ENCODE measurements around the gene BMPER.
A peak's percentile ranks its signal among the peaks of the same experiment; 100 is the strongest.
"Not testable (repeated sequence)": the region's sequence is repeated elsewhere in the genome, so short reads cannot be mapped to it uniquely, and the experiment has no call there.

The BMPER gene

GRCh38 chr7:34143402-34143801 is 238.1 kb downstream of the BMPER start:
- DNase-seq = no peak

DNA sequence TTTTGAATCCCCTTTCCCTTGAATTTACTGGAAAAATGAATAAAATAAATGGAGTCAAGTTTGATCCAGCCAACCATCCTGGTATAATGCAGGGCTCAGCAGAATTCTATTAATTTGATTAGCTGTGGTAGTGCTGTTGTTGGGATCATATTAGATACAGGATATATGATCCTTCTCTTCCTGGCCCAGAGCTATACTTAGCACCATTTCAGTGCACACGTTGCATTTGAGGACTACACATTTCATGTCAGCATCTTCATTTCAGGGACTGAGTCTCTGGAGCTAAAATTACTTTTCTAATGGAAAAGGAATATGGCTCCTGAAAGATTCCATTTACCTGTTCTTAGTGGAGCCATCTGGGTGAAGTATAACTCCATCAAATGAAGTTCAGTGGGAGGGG is 240.3 kb downstream of the BMPER start:
- DNase-seq = no peak

- no peak for DNase-seq
Observed at GRCh38 chr7:34153656-34154270, 248.4 kb downstream of the BMPER start.

DNA sequence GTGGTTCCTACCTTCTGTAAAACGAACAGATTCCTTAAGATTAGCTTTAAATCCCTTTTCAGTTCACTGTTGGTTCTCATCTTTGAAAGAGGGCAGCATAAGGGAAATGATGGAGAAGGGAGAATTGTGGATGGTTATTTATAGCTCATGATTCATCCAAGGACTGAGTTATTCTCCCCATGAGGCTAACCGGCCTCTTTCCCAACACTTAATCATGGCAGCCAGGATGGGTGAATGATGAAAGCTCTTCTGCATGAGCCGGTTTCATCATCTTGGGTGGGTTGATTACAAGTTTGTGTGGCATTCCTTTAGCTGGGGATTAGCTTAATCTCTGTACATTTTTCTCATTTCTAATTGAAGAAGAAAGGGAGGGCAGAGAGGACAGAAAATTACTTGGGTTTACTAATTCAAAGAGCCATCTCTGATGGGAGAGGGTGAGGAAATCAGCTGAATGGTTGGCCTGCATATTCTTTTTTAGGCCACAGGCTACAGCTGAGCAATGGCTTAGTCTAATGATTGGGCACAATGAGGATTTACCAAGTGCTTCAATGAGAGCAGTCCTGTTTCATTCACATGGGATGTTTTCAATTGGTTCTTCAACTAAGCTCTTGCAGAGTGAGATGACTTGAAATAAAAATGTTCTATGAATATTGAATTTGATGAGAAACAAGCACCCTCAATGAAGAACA is 250.0 kb downstream of the BMPER start:
- no peak for DNase-seq

- no peak for DNase-seq
Observed at GRCh38 chr7:34156336-34156735, 251.0 kb downstream of the BMPER start.

DNA sequence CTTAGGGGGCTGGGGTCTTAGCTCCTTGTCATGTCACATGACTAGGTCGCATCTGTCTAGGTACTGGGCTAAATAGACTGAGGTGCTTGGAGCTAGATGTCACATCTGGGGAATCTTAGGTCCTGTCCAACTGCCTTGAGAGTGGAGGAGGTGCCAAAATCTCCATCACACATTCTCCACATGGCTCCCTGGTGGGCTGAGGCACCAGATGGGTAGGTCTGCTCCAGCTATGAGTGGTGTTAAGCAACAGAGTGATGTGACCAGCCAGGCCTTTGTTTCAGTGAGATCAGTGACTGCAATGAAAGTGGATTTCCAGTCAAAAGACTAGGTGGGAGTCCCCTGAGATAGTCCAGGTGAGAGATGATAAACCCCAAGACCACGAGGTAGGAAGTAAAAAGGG is 251.8 kb downstream of the BMPER start:
- DNase-seq = no peak

DNA sequence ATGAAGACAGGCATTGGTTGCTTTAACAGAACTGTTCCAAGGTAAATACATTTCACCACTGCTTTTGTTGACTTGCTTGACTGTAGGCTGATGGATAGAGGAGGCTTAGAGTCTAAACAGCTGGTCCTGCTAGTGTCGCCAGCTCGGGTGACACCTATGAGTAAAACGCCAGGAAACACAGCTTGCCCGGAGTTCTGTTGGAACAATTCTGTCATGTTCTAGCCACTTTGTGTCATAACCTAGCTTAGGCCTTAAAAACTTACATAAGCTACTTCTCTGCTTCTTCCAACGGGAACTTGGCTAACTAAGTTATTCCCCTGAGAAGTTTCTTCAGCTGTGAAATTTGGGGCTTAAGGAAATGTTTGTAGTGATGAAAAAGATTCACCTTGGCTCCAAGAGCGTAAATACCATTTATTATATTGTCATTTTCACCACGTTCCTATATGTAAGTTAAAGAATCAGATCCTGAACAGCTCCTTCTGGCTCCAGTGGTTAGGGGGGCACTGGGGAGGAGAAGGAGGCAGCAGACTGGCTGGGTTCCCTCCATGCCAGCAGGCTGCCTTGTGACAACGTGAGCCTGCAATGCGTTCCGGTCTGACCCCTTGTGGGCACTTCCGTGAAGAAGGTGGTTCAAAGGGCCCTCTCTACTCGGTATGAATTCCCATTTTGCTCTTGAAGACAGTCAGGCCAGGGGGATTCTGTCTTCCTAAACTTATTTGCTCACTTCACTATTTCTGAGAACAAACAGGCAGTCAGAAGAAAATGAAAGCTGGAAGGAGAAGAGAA is 253.2 kb downstream of the BMPER start:
- no peak for DNase-seq

DNA sequence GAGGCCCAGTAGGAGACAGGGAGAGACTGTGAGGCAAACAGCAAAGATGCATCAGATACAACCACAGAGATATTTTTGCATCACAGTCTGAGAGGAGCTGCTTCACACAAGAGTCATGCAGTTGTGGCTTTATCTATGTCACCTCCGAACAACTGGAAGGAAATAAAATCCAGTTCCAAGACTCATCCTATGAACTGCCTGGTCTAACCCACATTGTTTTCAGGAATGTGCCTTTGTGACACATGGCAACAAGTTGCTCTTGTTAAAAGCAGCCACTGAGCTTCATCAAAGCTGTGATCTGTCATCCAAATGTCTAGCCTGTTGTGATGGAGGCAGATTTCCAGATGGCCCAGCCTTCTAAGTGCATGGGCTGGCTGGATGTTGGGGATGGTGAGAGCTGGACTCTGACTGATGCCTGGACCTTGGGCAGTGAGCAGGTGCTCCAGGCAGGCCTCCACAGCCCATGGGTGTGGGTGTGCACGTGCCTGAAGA is 255.0 kb downstream of the BMPER start:
- no peak for DNase-seq

DNA sequence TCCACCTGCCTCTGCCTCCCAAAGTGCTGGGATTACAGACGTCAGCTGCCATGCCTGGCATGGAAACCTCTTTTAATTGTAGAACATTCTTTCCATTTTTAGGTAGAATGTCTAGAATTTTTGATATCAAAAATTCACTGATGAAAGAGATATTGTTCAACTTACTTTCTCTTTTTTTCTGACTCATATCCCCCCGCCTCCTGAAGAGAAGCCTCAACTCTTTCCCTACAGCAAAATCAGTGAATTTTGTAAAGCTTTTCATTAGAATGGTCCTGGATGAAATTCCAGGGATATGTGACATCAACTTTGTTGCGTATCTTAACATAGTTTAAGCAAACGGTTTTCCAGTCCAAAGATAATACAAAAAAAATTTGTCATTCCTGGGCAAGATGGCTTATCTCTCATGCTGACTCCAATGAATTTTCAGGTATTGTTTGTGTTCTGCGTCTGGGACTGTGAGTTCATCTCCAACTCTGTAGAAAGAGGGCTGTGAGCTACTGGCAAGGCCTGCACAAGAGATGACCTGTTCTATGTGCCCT is 256.8 kb downstream of the BMPER start:
- no peak for DNase-seq

- DNase-seq = no peak
Observed at GRCh38 chr7:34162677-34163076, 257.3 kb downstream of the BMPER start.

DNA sequence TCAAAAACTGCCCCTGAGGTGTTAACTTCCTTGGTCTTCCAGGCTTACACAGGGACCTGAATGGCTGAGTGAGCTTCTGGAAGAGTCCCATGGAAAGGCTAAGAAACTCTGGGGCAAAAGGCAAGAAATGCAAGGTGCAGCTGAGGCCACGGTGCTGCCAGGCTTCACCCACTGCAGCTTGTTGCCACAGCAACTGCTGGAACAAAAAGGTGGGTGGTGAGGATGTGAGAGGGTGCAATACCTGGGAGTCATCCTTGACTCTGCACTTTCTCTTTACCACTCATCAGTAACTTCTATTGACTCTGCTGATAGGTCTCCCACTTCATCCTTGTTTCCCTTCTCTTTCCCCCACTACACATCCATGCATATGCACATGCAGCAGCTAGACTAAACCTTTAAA is 258.6 kb downstream of the BMPER start:
- no peak for DNase-seq

DNA sequence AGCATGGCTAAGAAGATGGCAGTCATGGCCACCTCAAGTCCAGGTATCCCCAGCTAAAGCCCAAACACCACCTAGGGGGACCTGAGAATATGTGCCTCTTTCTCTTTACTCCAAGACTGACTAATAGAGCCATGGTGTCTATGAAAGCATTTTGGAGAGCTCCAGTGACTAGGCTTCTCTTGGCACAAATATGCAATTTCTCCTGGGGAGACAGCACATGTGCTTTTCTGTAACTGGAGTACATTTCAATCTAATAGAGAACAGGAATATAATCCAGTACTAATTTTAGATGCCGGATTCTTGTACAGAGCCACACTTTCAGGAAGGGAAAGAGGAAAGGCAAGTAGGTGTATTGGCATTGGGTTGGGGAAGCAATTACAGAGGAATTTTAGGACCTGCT is 260.1 kb downstream of the BMPER start:
- no peak for DNase-seq

DNA sequence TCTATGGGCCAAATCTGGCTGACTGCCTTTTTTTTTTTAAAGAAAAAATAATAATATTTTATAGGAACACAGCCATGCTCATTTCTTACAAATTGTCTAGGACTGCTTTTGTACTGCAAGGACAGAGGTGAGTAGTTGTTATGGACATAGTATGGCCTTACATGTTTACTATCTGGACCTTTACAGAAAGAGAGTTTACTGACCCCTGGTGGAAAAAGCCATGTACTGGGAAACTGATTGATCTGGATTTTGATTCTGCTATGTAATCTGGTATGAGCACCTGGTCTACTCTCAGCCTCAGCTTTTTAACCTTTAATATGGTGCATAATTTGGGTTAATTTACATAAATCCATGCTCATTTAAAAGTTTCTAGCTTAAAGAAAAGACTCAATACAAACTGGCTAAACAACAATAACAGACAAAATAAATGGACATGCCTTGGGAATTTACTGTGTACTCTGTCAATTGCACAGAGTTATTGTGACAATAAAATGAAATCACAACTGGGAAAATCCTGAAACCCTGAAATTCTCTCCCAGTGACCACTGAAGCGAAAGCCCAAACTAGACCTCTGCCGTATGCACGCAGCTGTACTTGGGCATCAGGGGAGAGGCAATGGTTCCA is 260.7 kb downstream of the BMPER start:
- DNase-seq = peak; percentile 38

DNA sequence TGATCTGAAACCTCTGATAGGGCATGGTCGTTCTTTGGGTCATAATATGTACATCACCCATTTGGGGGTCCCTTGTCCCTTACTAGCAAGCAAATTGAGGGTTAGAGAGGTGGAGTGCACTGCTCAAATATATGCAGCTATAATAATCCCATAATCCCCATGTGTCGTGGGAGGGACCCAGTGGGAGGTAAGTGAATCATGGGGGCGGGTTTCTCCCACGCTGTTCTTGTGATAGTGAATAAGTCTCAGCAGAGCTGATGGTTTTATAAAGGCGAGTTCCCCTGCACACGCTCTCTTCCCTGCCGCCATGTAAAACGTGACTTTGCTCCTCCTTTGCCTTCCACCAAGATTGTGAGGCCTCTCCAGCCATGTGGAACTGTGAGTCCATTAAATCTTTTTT is 262.7 kb downstream of the BMPER start:
- DNase-seq = no peak

DNA sequence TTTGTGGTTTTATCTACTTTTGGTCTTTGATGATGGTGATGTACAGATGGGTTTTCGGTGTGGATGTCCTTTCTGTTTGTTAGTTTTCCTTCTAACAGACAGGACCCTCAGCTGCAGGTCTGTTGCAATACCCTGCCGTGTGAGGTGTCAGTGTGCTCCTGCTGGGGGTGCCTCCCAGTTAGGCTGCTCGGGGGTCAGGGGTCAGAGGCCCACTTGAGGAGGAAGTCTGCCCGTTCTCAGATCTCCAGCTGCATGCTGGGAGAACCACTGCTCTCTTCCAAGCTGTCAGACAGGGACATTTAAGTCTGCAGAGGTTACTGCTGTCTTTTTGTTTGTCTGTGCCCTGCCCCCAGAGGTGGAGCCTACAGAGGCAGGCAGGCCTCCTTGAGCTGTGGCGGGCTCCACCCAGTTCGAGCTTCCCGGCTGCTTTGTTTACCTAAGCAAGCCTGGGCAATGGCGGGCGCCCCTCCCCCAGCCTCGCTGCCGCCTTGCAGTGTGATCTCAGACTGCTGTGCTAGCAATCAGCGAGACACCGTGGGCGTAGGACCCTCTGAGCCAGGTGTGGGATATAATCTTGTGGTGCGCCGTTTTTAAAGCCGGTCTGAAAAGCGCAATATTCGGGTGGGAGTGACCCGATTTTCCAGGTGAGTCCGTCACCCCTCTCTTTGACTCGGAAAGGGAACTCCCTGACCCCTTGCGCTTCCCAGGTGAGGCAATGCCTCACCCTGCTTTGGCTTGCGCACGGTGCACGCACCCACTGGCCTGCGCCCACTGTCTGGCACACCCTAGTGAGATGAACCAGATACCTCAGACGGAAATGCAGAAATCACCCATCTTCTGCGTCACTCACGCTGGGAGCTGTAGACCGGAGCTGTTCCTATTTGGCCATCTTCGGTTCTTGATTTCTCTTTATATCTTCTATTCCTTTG is 269.6 kb downstream of the BMPER start:
- not testable (repeated sequence) for DNase-seq

- DNase-seq = no peak
Observed at GRCh38 chr7:34175837-34176236, 270.5 kb downstream of the BMPER start.

DNA sequence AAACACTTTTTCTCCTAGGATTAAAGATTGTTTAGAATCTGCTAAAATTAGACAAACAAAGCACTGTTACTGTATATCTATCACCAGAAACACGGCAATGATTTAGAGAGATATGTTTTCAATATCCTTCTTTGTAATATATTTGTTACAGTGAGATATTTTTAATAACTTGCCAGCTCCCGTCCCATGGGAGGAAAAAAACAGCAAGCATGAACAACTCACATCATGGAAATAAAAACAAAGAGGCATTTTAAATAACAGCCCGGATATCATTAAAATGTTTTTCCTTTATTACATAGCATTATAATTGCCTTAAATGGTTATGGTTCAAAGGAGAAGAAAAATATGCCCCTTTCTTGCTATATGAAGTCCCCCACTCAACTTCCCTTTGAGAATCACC is 272.1 kb downstream of the BMPER start:
- DNase-seq = no peak

- no peak for DNase-seq
Observed at GRCh38 chr7:34181271-34181958, 276.1 kb downstream of the BMPER start.

DNA sequence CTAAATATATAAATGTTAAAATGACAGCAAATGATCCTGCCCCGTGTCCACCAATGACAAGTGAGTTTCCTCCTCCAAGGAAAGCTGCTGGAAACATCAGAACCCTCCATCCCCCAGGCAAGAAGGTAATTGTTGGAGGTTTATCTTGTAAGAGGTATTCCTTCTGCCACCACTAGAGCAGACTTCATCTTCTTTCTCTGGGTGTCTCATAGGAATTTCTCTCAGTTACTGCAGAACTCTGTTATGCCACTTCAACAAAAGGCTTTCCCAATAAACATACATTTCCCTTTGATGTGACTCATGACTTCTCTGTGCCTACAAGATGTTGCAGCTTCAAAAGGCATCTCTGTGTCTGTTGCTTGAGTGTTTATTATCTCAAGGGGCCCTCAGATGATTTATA is 279.1 kb downstream of the BMPER start:
- DNase-seq = no peak

- DNase-seq = no peak
Observed at GRCh38 chr7:34187798-34188307, 282.5 kb downstream of the BMPER start.

- DNase-seq = no peak
Observed at GRCh38 chr7:34189031-34189430, 283.7 kb downstream of the BMPER start.
